Stimulated activated naive CD4-positive, alpha-beta T cell (primary cell): ENCODE results near the gene ANKRD29.

Experiments used
- DNase-seq, 6 experiments: peaks; one replicate each; lab custom pipeline; 2025; lab: John Stamatoyannopoulos, UW

Gene ANKRD29

GRCh38 chr18:23684515-23685197 lies 21.9 kb upstream of the ANKRD29 start:
- no peak for DNase-seq

- no peak for DNase-seq
Observed at GRCh38 chr18:23683671-23684070, 21.0 kb upstream of the ANKRD29 start.

GRCh38 chr18:23683155-23683554 lies 20.4 kb upstream of the ANKRD29 start:
- no peak for DNase-seq

GRCh38 chr18:23682472-23682871 lies 19.8 kb upstream of the ANKRD29 start:
- no peak for DNase-seq

- DNase-seq: no peak
Observed at GRCh38 chr18:23682045-23682444, 19.3 kb upstream of the ANKRD29 start.

GRCh38 chr18:23675896-23676295 lies 13.2 kb upstream of the ANKRD29 start:
- no peak for DNase-seq

GRCh38 chr18:23675236-23675635 lies 12.5 kb upstream of the ANKRD29 start:
- DNase-seq: no peak

GRCh38 chr18:23673725-23674124 lies 11.0 kb upstream of the ANKRD29 start:
- DNase-seq: no peak

GRCh38 chr18:23671564-23671963 lies 8.9 kb upstream of the ANKRD29 start:
- DNase-seq: no peak

- no peak for DNase-seq
Observed at GRCh38 chr18:23669804-23670405, 7.2 kb upstream of the ANKRD29 start.

GRCh38 chr18:23669202-23669766 lies 6.6 kb upstream of the ANKRD29 start:
- no peak for DNase-seq

GRCh38 chr18:23668731-23669130 lies 6.0 kb upstream of the ANKRD29 start:
- no peak for DNase-seq

GRCh38 chr18:23667114-23667513 lies 4.4 kb upstream of the ANKRD29 start:
- no peak for DNase-seq

- no peak for DNase-seq
Observed at GRCh38 chr18:23664674-23665073, 2.0 kb upstream of the ANKRD29 start.

GRCh38 chr18:23661735-23662308 lies 889 bp downstream of the ANKRD29 start:
- DNase-seq: peak in 1 of 6 experiments; percentile 39

GRCh38 chr18:23658285-23658684 lies 4.4 kb downstream of the ANKRD29 start:
- DNase-seq: no peak

GRCh38 chr18:23652232-23652631 lies 10.5 kb downstream of the ANKRD29 start:
- no peak for DNase-seq

- DNase-seq: no peak
Observed at GRCh38 chr18:23650968-23651927, 11.5 kb downstream of the ANKRD29 start.

GRCh38 chr18:23648940-23649607 lies 13.6 kb downstream of the ANKRD29 start:
- no peak for DNase-seq

- DNase-seq: no peak
Observed at GRCh38 chr18:23648456-23648855, 14.3 kb downstream of the ANKRD29 start.

- no peak for DNase-seq
Observed at GRCh38 chr18:23646282-23646681, 16.4 kb downstream of the ANKRD29 start.
